ENCODE measurements around the gene AP1S1. TPM values are rescaled to one million over a fixed set of nuclear protein-coding genes. Genes with fewer than 3 reads are reported as not detected.

Gene AP1S1
- 142 and 151 TPM in 2 replicates for total RNA-seq

DNA sequence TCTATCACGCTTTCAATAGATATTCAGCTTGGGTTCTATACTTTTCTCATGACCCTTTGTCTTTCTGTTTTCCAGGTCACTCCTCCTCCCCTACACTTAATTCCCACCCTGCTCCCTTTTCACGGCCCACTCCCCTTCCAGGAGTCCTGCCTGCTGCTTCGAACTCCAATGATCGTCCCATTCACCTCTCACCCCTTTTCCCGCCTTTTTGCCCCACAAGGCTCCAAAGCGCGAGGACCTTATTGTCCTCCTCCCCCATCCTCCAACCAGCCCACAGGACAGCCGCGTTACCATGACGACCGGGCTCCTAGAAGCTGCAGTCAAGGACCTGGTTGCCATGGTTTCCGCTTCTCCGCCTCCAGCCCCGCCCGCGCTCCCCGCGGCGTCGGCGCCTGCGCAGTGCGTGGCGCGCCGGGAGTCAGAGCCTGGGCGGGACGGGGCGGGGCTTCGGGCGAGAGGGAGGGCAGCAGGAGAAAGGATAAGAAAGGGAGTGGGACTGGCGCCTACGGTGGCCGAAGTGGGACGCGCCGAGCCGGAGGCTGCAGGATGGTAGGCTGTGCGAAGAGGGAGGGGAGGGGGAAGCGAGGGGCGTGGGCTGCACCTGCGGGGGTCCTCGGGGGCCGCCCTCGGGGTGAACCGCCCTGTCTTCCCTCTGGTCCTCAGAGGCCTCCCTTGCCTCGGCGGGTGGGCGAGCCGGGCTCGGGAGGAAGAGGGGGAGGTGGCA is at the start of gene AP1S1:
AP1S1 (plus strand) TSS at position 508 of the 724 bp plus-strand sequence; CDS start at position 547, 39 bp downstream.

DNA sequence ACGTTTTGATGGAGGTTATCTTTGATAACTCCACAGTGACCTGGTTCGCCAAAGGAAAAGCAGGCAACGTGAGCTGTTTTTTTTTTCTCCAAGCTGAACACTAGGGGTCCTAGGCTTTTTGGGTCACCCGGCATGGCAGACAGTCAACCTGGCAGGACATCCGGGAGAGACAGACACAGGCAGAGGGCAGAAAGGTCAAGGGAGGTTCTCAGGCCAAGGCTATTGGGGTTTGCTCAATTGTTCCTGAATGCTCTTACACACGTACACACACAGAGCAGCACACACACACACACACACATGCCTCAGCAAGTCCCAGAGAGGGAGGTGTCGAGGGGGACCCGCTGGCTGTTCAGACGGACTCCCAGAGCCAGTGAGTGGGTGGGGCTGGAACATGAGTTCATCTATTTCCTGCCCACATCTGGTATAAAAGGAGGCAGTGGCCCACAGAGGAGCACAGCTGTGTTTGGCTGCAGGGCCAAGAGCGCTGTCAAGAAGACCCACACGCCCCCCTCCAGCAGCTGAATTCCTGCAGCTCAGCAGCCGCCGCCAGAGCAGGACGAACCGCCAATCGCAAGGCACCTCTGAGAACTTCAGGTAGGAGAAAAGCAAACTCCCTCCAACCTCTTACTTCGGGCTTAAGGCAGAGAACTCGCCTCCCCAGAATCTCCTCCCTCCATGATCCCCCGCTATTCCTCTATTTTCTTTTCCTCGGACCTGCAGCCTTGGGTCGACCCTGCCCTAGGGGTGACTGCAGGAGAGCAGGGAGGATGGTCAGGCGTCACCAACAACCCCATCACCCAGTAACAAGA is 27.4 kb upstream of the AP1S1 start, which contains the start of gene SERPINE1:
SERPINE1 (plus strand) TSS at position 454 of the 809 bp plus-strand sequence. CDS start 1,290 bp downstream, outside the sequence.

DNA sequence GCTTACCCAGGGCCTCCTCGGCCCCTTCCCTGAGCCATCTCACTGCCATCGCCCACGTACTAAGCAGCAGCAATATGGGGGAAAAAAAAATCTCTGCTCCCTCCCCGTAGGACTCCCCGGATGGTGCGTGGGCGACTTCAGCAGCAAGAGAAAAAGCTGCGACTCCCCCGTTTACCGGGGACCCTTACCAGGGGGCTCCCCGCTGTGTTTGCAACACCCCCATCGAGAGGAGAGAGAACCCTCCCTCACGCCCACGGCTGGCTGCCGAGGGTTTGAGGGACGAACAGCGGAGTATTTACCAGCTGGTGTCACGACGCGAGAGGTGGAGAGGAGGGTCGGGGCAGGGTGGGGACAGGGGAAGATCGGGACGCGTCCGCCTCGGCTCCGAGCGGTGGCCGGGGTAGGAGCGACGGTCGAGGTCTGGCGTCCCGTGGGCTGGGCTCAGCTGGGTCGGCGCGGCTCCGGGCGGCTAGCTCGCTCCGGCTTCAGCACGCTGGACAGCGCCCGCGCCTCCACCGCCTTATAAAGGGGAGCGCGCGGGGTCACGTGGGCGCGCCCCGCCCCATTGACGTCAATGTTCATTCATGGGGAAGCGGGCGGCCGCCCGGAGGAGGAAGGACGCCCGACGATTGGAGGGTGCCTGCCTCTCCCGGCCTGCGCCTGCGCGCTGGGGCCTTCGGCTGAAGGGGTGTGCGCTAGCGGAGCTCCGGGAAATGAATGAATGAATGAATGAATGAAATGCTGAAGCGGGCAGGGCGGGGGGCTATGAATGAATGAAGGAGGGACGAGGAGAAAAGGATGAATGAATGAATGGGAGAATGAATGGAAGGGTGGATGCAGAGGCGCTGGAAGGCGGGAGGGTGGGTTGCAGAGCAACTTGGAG is 11.0 kb downstream of the AP1S1 start, which contains the start of gene VGF:
VGF (minus strand) TSS at position 495 of the 883 bp plus-strand sequence. CDS start 726 bp downstream, outside the sequence.

DNA sequence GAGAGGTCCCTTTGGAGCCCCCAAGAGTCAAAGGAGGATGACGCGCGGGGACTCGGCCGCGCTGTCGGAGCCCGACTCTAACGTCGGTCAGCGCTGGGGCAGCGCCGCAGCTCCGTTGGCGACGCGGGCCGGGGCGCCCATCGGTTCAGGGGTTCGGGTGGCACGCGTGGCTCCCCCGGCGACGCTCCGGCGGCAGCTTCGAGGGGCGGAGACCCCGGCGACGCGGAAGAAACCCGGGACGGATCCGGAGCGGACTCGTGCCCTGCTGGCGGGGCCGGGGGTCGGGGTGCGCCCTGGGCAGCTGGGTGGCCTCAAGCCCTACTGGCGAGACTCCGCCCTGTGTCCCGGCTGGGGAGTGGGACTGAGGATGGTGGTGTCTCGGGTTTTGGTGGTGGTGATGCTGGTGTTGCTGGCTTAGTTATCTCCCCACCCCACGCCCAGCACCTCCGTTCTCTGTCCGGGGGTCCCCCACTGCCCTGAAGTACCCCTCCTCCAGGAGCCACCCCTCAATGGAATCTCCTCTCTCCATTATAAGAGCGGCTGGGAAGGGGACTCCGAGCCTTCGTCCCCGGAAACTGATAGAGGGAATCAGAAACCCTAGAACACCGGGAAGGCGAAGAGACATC is 26.0 kb downstream of the AP1S1 start, which contains the start of gene NAT16:
NAT16 (minus strand) TSS at position 164 of the 626 bp plus-strand sequence. CDS start 5,486 bp downstream, outside the sequence.

DNA sequence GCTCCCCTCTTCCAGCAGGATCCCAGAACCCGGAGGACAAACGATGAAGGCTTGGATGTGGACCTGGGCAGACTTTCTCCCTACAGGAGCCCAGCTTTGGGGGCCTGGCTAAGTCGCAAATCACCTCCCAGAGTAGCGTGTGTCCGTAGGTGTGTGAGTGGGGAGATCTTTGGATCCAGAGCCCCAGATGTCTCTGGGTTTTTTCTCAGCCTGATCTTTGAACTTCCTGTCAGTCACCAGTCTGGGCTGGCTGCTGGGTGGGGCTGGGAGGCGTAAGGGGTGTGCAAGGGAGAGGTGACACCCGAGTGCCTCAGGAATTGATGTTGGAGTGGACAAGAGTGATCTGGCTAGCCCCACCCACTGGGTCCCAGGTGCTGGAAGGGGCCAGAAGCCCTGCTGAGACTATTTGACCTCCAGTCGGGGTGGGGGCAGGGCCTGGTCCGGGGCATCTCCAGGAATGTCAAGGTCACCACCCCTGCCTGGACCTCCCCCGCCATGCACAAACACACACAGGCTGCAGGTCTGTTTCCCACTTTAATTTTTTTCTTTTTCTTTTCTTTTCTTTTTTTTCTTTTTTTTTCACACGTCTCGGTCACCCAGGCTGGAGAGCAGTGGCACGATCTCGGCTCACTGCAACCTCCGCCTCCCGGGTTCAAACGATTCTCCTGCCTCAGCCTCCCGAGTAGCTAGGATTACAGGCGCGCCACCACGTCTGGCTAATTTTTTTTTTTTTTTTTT is 46.8 kb downstream of the AP1S1 start, which contains the start of gene MOGAT3:
MOGAT3 (minus strand) TSS at position 175 of the 738 bp plus-strand sequence. CDS start 182 bp downstream, outside the sequence.

Other genes starting within 250 kb of the AP1S1 start
- gene MUC3A, start 204.9 kb upstream of the AP1S1 start, total RNA-seq, result not detected in 2 replicates
- gene MUC12, start 184.9 kb upstream of the AP1S1 start, total RNA-seq, result 0.13 and 0.37 TPM in 2 replicates
- under 0.01 TPM in 1 of 2 replicates, not detected in the other for gene MUC17, start 134.4 kb upstream of the AP1S1 start, total RNA-seq
- 21.1 and 23.5 TPM in 2 replicates for gene TRIM56, start 69.0 kb upstream of the AP1S1 start, total RNA-seq
- gene SERPINE1, start 27.4 kb upstream of the AP1S1 start, total RNA-seq, result 413 and 548 TPM in 2 replicates
- gene VGF, start 11.1 kb downstream of the AP1S1 start, total RNA-seq, result 0.13 TPM in 1 of 2 replicates, not detected in the other
- gene NAT16, start 25.8 kb downstream of the AP1S1 start, total RNA-seq, result not detected in 2 replicates
- gene MOGAT3, start 46.6 kb downstream of the AP1S1 start, total RNA-seq, result not detected in 2 replicates
- 61.0 and 65.7 TPM in 2 replicates for gene PLOD3, start 63.1 kb downstream of the AP1S1 start, total RNA-seq
- gene ZNHIT1, start 63.7 kb downstream of the AP1S1 start, total RNA-seq, result 97.1 and 98.0 TPM in 2 replicates
- 1.4 and 1.8 TPM in 2 replicates for gene CLDN15, start 83.3 kb downstream of the AP1S1 start, total RNA-seq
- 327 and 414 TPM in 2 replicates for gene FIS1, start 90.6 kb downstream of the AP1S1 start, total RNA-seq
- 26.8 and 29.9 TPM in 2 replicates for gene IFT22, start 167.3 kb downstream of the AP1S1 start, total RNA-seq
- 0.12 TPM in 1 of 2 replicates, not detected in the other for gene COL26A1, start 208.4 kb downstream of the AP1S1 start, total RNA-seq

All from aortic smooth muscle cell (primary cell).